Rectal smooth muscle tissue (tissue), 1 donor: ENCODE results near the gene PSMD13.

Experiments used
- H3K27ac ChIP-seq: one replicate; pipeline ENCODE4 v1.7.0; 2013; ENCODE audit warnings: low read depth, low read length, inconsistent platforms
- H3K27me3 ChIP-seq: one replicate; pipeline ENCODE4 v1.7.0; 2013; ENCODE audit warnings: low read length; ENCODE audit not compliant: control insufficient read depth, insufficient read depth
- H3K36me3 ChIP-seq: one replicate; pipeline ENCODE4 v1.7.0; 2013; ENCODE audit warnings: low read length; ENCODE audit not compliant: control insufficient read depth, insufficient read depth
- H3K4me1 ChIP-seq: one replicate; pipeline ENCODE4 v1.7.0; 2013; ENCODE audit warnings: low read length; ENCODE audit not compliant: control insufficient read depth, insufficient read depth
- H3K4me3 ChIP-seq: one replicate; pipeline ENCODE4 v1.7.0; 2013; ENCODE audit warnings: low read length
- H3K9ac ChIP-seq: one replicate; pipeline ENCODE4 v1.7.0; 2013; ENCODE audit warnings: low read length

PSMD13 gene

DNA sequence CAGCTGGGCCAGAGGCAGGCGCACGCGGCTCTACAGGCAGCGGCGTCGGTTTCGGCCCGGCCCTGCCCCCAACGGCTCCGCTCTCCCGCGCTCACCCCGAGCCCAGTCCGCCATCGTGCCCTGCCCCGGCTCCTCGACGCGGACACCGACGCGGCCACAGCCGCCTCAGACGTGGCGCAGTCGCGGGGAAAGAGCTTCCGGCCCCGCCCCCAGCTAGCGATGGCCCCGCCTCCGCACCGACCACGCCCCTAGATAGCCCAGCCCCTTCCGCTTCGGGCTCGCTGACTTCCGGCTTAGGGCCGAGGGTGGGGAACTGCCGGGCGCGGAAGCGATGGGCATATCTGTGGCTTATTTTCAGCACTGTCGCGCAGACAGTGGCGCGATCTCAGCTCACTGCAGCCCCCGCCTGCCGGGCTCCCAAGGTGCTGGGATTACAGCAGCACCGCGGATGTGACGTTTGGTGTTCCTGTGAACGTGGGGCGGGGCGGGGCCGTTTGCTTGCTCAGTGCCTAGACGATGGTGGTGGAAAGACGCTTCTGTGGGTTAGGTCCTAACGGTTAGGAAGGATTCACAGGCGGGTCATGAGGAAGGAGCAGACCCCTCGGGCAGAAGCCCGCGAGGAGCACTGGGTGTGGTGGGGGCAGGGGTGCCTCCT lies 29.4 kb upstream of the PSMD13 start, which contains the start of the genes BET1L and RIC8A:
BET1L (minus strand) TSS at position 192 of the 655 bp plus-strand sequence; CDS start at position 114, 78 bp downstream.
RIC8A (plus strand) TSS at position 501 of the 655 bp plus-strand sequence. CDS start 1,147 bp downstream, outside the sequence.
- H3K36me3 ChIP-seq = peaks cover 51% of the 10 kb centered on the region
- H3K4me1 ChIP-seq = peaks cover 23% of the 10 kb centered on the region
- no peaks in the 10 kb centered on the region for H3K27me3 ChIP-seq
- H3K27ac ChIP-seq = peak within 1 kb of the TSS; percentile 99
- H3K9ac ChIP-seq = peak within 1 kb of the TSS; percentile 99
- peak within 1 kb of the TSS; percentile 91 for H3K4me3 ChIP-seq

DNA sequence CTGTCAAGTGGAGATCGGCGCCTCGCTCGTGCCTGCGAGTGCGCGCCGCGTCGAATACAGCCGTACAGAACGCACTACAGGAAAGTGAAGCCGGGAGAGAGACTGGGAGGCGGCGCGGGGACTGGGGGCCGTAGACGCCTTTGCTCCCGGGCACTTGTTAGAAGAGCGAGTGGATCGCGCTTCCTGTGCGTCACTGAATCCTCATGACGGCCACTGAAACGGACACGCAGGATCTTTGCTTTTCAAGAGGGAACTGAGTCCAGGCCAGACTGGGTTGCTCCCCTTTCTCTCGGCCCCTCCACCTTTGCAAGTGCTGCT lies 29.0 kb upstream of the PSMD13 start:
- H3K4me3 ChIP-seq = peak overlapping the region; percentile 91
- H3K27me3 ChIP-seq = no peaks in the 10 kb centered on the region
- peaks cover 23% of the 10 kb centered on the region for H3K4me1 ChIP-seq
- H3K27ac ChIP-seq = peak overlapping the region; percentile 99
- H3K9ac ChIP-seq = peak overlapping the region; percentile 99
- H3K36me3 ChIP-seq = peaks cover 56% of the 10 kb centered on the region

DNA sequence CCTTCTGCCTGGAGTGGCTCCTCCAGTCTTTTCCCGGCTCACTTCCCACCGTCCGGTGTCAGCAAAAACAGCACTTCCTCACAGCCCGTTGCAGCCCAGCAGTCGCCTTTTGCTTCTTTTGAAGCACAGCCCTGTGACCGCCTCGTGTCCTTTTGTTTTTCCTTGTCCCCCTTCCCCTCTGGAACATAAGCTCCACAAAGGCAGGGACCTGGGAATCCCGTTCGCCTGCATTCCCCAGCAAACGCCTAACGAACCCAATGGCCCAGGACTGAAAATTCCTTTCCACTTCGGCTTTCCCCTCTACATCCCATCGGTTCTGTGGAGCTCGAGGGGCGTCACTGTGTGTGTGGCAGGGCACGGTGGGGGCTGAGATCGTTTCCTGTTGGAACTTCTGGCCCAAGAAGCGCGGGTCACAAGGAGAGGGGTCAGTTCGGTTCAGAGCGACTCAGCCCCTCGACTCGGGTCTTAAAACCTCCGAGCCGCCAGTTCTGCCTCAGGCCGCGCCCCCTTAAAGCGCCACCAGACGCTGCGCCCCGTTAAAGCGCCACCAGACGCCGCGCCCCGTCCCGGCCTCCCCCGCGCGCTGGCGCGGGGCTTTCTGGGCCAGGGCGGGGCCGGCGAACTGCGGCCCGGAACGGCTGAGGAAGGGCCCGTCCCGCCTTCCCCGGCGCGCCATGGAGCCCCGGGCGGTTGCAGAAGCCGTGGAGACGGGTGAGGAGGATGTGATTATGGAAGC lies 28.4 kb upstream of the PSMD13 start:
- peak overlapping the region; percentile 99 for H3K9ac ChIP-seq
- no peaks in the 10 kb centered on the region for H3K27me3 ChIP-seq
- H3K36me3 ChIP-seq = peaks cover 58% of the 10 kb centered on the region
- H3K27ac ChIP-seq = peak overlapping the region; percentile 99
- H3K4me3 ChIP-seq = peak overlapping the region; percentile 91
- peaks cover 23% of the 10 kb centered on the region for H3K4me1 ChIP-seq

- H3K27ac ChIP-seq = peak overlapping the region; percentile 99
- peak overlapping the region; percentile 66 for H3K9ac ChIP-seq
- H3K36me3 ChIP-seq = peaks cover 56% of the 10 kb centered on the region
- H3K4me1 ChIP-seq = peaks cover 23% of the 10 kb centered on the region
- peak overlapping the region; percentile 91 for H3K4me3 ChIP-seq
- no peaks in the 10 kb centered on the region for H3K27me3 ChIP-seq
Measured at GRCh38 chr11:208917-209260, 27.9 kb upstream of the PSMD13 start.

DNA sequence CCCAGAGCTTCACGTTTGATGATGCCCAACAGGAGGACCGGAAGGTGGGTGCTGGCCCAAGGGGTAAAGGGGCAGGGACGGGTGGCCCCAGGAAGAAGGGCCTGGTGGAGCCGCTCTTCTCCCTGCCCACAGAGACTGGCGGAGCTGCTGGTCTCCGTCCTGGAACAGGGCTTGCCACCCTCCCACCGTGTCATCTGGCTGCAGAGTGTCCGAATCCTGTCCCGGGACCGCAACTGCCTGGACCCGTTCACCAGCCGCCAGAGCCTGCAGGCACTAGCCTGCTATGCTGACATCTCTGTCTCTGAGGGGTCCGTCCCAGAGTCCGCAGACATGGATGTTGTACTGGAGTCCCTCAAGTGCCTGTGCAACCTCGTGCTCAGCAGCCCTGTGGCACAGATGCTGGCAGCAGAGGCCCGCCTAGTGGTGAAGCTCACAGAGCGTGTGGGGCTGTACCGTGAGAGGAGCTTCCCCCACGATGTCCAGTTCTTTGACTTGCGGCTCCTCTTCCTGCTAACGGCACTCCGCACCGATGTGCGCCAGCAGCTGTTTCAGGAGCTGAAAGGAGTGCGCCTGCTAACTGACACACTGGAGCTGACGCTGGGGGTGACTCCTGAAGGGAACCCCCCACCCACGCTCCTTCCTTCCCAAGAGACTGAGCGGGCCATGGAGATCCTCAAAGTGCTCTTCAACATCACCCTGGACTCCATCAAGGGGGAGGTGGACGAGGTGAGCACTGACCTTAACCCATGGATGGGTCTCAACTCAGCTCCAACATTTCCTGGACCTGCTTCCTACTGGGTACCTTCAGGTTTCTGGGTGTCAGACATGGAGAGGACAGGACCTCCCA lies 27.3 kb upstream of the PSMD13 start:
- H3K9ac ChIP-seq = peak overlapping the region; percentile 66
- H3K4me3 ChIP-seq = peak overlapping the region; percentile 91
- peaks cover 56% of the 10 kb centered on the region for H3K36me3 ChIP-seq
- H3K4me1 ChIP-seq = peaks cover 23% of the 10 kb centered on the region
- H3K27me3 ChIP-seq = no peaks in the 10 kb centered on the region
- H3K27ac ChIP-seq = peak overlapping the region; percentile 99

DNA sequence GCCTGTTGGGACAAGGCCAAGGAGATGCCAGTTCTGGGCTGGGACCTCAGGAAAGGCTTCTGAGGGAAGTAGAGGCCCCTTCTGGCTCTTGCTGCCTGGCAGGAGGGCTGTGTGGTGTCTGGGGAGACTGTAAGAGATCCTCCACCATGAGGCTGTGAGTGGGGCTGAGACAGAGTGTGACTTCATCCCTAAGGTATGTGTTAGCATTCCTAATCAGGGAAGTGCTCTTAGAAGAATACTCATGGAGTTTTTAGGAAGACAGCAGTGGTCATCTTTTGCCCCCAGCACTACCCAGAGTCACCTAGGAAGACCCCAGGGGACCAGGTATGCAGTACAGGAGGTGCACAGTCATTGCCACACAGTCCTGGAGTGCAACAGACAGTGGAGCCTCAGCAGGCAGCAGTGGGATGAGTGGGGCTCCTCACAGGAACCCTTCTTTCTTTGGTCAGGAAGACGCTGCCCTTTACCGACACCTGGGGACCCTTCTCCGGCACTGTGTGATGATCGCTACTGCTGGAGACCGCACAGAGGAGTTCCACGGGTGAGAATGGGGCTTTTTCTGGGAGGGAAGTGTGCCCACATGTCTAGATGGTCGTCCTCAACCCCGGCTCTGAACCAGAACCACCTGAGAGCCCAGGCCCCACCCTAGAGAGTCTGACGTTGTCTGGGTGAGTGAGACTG lies 26.5 kb upstream of the PSMD13 start:
- H3K9ac ChIP-seq = no peak overlapping the region
- no peak overlapping the region for H3K27ac ChIP-seq
- peaks cover 52% of the 10 kb centered on the region for H3K36me3 ChIP-seq
- no peak overlapping the region for H3K4me3 ChIP-seq
- H3K27me3 ChIP-seq = no peaks in the 10 kb centered on the region
- peaks cover 23% of the 10 kb centered on the region for H3K4me1 ChIP-seq

- Histone ChIP-seq H3K9ac (no peak overlapping the region), H3K27me3 (no peaks in the 10 kb centered on the region), H3K4me1 (peaks cover 20% of the 10 kb centered on the region), H3K27ac (no peak overlapping the region), H3K36me3 (peaks cover 48% of the 10 kb centered on the region), H3K4me3 (no peak overlapping the region)
Measured at GRCh38 chr11:210803-211180, 26.0 kb upstream of the PSMD13 start.

- peaks cover 50% of the 10 kb centered on the region for H3K36me3 ChIP-seq
- H3K4me1 ChIP-seq = peaks cover 15% of the 10 kb centered on the region
- H3K27ac ChIP-seq = no peak overlapping the region
- H3K4me3 ChIP-seq = no peak overlapping the region
- H3K27me3 ChIP-seq = no peaks in the 10 kb centered on the region
- H3K9ac ChIP-seq = no peak overlapping the region
Measured at GRCh38 chr11:211295-211694, 25.5 kb upstream of the PSMD13 start.

GRCh38 chr11:211741-212140 lies 25.0 kb upstream of the PSMD13 start:
- Histone ChIP-seq H3K4me1 (peaks cover 13% of the 10 kb centered on the region), H3K27me3 (no peaks in the 10 kb centered on the region), H3K9ac (no peak overlapping the region), H3K27ac (no peak overlapping the region), H3K4me3 (no peak overlapping the region), H3K36me3 (peaks cover 53% of the 10 kb centered on the region)

GRCh38 chr11:212150-213100 lies 24.4 kb upstream of the PSMD13 start:
- H3K27me3 ChIP-seq = no peaks in the 10 kb centered on the region
- H3K9ac ChIP-seq = no peak overlapping the region
- peaks cover 13% of the 10 kb centered on the region for H3K4me1 ChIP-seq
- H3K36me3 ChIP-seq = peaks cover 53% of the 10 kb centered on the region
- H3K27ac ChIP-seq = no peak overlapping the region
- H3K4me3 ChIP-seq = no peak overlapping the region

DNA sequence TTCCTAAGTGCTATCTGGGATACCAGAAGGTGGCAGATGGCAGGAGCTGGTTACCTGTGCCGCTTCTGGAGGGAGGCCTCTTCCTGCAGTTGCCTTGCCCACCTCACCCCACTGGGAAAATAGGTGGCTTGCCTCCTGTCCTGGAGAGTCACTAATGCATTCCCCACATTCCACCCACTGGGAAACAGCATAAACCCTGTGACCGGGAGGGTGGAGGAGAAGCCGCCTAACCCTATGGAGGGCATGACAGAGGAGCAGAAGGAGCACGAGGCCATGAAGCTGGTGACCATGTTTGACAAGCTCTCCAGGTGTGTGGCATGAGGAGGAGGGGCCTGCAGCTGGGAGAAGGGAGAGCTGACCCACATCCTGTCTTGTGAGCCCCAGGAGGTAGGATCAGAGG lies 23.7 kb upstream of the PSMD13 start:
- H3K4me3 ChIP-seq = no peak overlapping the region
- H3K36me3 ChIP-seq = peaks cover 53% of the 10 kb centered on the region
- no peak overlapping the region for H3K9ac ChIP-seq
- no peak overlapping the region for H3K27ac ChIP-seq
- H3K27me3 ChIP-seq = no peaks in the 10 kb centered on the region
- H3K4me1 ChIP-seq = peaks cover 13% of the 10 kb centered on the region
